GM13976 (cell line): ENCODE results near the gene G3BP1.

Source experiments
- DNase-seq: peaks from one replicate; pipeline ENCODE4 v3.0.0; 2012; ENCODE audit warnings: low spot score
- CTCF ChIP-seq: IDR thresholded peaks from 2 replicates; pipeline ENCODE4 v1.5.1; 2012; ENCODE audit warnings: borderline replicate concordance, mild to moderate bottlenecking; ENCODE audit not compliant: insufficient read depth; ENCODE audit errors: extremely low read depth, missing control alignments, control extremely low read depth
- in situ Hi-C: fragments of 300-500 bp; cut with MboI; formaldehyde crosslinking; loops from one replicate; pipeline ENCODE4 v1.12.0; 2022; ENCODE audit warnings: low sequenced_read_pairs, mixed read lengths, inconsistent platforms; ENCODE audit not compliant: unreplicated experiment

Gene G3BP1

GRCh38 chr5:151815051-151815450, 43.3 kb downstream of the G3BP1 start:
- DNase-seq: no peak
- no peak for TF ChIP-seq CTCF
- in situ Hi-C loops: no loop called here

GRCh38 chr5:151819830-151820229, 48.1 kb downstream of the G3BP1 start:
- in situ Hi-C loops: loop anchor here (10.0 kb wide), 1 partner anchor 325 kb away; no protein-coding TSS in a partner anchor
- no peak for DNase-seq
- TF ChIP-seq CTCF: no peak

- no peak for TF ChIP-seq CTCF
- in situ Hi-C loops: loop anchor here (10.0 kb wide), 1 partner anchor 325 kb away; no protein-coding TSS in a partner anchor
- DNase-seq: no peak
Measured at GRCh38 chr5:151820271-151820670, 48.5 kb downstream of the G3BP1 start.

GRCh38 chr5:151820903-151821302, 49.1 kb downstream of the G3BP1 start:
- no peak for TF ChIP-seq CTCF
- no peak for DNase-seq
- in situ Hi-C loops: loop anchor here (10.0 kb wide), 1 partner anchor 324 kb away; no protein-coding TSS in a partner anchor

- DNase-seq: no peak
- in situ Hi-C loops: loop anchor here (10.0 kb wide), 1 partner anchor 323 kb away; no protein-coding TSS in a partner anchor
- no peak for TF ChIP-seq CTCF
Measured at GRCh38 chr5:151822141-151822540, 50.4 kb downstream of the G3BP1 start.

GRCh38 chr5:151825445-151825844, 53.7 kb downstream of the G3BP1 start:
- in situ Hi-C loops: loop anchor here (10.0 to 25.0 kb wide), 2 partner anchors 319 to 687 kb away; no protein-coding TSS in a partner anchor
- TF ChIP-seq CTCF: peak; percentile 76
- DNase-seq: peak; percentile 41
